Measurements from ENCODE around the gene MTM1.

DNA sequence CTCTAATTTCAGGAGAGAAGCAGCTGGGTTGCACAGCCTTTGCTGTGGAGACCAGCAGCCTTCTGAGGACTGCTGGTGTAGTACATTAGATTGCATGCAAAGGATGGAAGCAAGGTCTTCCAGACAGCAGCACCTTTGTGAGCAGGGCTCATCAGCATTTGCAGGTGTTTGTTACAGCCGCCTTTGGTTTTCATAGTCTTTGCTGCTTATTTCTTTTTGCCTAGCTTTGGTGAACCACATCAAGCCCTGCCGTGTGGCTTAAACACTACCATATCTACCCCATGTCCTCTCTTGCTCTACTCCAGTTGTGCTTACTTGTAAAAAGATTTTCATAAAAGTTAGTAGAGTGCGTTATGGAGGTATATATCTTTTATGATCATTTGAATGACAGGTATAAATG lies 57.5 kb downstream of the MTM1 start:
- no peak for TF ChIP-seq EZH2 (IDR thresholded peaks at IDR 0.05; ENCODE audit: borderline replicate concordance, insufficient read depth, low read depth, low read length, poor library complexity, severe bottlenecking)
- TF ChIP-seq, protein P1, sequence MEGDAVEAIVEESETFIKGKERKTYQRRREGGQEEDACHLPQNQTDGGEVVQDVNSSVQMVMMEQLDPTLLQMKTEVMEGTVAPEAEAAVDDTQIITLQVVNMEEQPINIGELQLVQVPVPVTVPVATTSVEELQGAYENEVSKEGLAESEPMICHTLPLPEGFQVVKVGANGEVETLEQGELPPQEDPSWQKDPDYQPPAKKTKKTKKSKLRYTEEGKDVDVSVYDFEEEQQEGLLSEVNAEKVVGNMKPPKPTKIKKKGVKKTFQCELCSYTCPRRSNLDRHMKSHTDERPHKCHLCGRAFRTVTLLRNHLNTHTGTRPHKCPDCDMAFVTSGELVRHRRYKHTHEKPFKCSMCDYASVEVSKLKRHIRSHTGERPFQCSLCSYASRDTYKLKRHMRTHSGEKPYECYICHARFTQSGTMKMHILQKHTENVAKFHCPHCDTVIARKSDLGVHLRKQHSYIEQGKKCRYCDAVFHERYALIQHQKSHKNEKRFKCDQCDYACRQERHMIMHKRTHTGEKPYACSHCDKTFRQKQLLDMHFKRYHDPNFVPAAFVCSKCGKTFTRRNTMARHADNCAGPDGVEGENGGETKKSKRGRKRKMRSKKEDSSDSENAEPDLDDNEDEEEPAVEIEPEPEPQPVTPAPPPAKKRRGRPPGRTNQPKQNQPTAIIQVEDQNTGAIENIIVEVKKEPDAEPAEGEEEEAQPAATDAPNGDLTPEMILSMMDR (IDR thresholded peaks at IDR 0.05): no peak

Data from B cell (primary cell).